ENCODE data around the gene P2RX6.
"Not testable (repeated sequence)": the region's sequence is repeated elsewhere in the genome, so short reads cannot be mapped to it uniquely, and the experiment has no call there.

Gene P2RX6

DNA sequence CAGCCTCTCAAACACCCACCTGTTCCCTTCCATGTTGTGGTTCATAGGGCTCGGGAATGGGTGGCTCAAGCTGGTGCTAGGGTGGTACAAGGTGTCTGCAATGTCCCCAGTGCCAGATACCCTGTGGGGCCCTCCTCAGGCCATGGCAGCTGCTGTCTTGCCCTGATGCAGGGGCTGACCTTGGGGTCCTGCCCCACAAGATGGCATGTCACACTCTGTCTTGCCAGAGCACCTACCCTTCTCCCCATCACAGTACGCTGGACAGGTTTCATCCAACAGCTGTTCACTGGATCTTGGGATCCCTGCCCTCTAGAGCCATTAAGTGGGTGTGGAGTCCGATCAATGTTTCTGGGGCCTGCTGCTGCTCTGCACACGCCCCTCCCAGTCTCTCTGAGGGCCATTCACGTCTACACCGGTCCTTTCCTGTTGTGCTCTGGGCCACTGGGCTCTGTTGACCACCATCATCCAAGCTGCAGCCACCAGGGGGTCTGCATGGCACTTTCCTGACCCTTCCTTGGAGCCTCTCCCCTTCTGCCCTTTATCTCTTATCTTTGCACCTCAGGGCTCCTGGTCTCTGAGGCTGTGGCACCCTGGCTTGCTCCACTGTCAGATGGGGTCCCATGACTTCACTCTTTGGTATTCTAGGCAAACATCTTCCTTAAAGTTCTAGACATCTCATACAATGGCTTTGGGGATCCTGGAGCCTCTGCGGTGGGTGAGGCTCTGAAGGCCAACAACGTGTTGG, 37.9 kb downstream of the P2RX6 start:
- no peak for DNase-seq (ENCODE audit: low read depth in 2 of 2)

DNA sequence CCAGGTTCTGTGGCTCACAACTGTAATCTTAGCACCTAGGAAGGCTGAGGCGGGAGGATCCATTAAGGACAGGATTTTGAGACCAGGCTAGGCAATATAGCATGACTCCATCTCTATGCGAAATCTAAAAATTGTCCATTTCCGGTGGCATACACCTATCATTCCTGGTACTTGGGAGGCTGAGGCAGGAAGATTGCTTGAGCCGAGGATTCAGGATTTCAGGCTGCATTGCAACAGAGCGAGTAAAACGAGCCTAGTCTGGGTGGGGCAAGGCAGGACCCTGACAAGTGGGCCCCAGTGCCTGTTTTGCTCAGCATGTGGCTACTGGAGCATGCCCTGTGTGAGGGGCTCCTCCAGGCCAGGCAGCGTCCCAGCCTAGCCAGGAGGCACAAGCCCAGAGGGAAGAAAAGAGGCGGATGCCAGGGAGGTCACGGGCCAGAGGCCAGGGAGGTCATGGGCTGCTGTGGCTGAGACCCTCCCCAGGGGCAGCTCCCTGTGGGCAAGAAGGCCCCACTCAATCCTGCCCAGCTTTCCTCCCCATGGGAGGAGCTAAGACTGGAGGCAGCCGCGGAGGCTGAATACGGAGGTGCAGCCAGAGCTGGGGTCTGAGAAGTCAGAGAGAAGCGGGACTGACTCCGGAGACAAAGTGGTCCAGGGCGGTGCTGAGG, 39.2 kb downstream of the P2RX6 start:
- DNase-seq (ENCODE audit: low read depth in 2 of 2), result no peak

DNA sequence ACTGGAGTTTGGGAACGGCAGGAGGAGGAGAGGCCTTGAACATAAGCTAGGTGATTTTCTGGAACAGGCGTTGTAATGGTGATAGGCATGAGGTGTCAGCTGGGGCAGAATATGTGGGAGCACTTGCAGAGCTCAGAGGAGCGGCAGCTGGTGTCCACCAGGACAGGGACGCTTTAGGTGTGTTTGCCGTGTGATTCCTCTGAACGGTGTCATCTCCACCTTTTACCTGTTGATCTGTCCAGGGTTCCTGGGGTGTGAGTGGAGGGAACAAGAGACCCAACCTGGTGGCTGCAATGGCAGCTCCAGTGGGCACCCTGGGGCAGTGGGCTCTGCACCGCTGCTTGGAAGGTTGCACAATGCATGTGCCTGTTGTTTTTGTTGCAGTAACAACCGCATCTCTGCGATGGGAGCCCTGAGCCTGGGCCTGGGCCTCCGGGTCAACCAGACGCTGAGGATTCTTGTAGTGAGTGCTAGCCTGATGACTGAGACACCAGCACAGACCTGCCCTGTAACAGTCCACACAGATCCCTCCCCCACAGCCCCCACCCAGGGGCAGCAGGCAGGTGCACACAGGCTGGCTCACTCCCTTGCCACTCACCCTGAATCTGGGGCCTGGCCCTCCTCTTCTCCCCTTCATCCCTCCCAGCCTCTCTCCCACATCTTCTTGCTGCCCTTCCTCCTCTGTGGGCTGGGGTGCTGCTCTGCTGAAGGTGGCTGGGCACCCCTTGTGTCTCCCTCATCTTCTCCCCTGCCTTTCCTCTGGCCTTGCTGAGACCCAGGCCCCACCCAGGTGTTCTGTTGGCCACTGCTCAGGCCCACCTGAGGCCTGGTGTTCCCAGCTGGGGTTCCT, 40.0 kb downstream of the P2RX6 start:
- DNase-seq (ENCODE audit: low read depth in 2 of 2), result no peak

DNA sequence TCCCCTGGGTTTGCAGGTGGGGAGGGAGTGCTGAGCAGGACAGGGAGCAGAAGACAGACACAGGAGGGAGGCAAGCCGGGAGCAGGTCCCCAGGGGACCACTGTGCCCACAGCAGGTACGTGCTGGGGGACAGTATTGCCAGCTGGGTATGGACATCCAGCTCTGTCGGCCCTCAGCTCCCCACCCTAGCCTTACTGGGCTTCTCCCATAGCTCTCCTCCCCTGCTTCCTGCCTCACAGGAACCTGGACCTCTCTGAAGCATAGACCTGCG, 40.5 kb downstream of the P2RX6 start:
- no peak for DNase-seq (ENCODE audit: low read depth in 2 of 2)

DNA sequence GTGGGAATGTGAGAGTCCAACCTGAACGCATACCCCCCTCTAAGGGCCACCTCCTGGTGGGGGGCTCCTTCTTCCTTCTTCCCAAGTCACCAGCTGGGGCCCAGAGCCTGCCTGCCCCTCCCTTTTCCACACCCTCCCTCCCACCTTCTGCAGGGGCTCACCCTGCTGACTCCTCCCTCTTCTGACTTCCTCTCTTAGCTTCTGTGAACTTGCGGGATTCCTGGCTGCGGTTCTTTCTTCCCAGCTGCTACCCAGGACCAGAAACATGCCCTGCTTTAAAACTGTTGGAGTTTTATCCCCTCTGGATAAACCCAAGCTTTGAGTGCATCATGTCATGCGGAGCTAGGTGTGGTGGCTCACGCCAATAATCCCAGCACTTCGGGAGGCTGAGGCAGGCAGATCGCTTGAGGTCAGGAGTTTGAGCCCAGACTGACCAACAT, 40.9 kb downstream of the P2RX6 start:
- DNase-seq (ENCODE audit: low read depth in 2 of 2), result no peak

DNA sequence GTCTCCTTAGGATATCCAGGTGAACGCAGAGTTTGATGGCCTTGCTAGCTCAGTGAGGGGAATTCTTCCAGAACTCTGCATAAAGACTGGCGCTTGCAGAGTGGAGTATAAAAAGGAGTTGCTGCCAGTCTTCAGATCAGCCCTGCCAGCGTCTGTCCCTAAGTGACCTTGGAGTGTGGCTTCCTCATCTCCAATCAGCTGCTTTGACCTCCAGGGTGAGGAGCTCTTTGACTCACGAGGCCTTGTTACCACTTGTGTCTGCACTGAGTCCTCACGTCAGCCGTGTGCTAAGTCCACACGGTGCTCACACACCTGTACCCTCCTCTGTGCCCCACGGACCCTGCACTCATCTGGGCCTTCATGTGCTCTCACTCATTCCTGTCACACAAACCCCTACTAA, 45.4 kb downstream of the P2RX6 start:
- not testable (repeated sequence) for DNase-seq (ENCODE audit: low read depth in 2 of 2)

DNA sequence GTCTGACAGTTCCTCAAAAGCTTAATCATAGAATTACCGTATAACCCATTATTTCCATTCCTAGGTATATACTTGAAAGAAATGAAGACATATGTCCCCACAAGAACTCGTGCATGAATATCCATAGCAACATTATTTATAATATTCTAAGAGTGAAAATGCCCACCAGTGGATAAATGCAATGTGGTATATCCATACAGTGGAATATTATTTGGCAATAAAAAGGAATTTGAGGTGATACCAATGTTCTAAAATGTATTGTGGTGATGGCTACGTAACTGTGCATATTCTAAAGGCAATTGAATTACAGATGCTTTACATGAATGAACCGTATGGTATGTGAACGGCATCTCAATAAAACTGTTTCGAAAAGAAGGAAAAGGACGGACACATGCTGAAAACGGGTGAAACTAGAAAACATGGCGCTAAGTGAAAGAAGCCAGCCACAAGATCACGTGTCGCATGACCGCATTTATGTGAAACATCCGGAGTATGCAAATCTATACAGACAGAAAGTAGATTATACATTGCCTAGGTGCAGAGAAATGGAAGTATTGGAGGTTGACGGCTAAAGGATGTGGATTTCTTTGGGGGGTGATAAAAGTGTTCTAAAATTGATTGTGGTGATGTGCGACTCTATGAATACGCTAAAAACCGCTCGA, 46.8 kb downstream of the P2RX6 start:
- DNase-seq (ENCODE audit: low read depth in 2 of 2), result not testable (repeated sequence)

DNA sequence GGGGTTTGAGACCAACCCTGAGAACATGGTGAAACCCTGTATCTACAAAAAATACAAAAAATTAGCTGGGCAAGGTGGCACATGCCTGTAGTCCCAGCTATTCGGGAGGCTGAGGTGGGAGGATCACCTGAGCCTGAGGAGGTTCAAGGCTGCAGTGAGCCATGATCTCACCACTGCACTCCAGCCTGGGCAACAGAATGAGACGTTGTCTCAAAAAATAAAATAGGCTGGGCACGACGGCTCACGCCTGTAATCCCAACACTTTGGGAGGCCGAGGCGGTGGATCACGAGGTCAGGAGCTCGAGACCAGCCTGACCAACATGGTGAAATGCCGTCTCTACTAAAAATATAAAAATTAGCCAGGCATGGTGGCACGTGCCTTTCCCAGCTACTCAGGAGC, 49.5 kb downstream of the P2RX6 start:
- DNase-seq (ENCODE audit: low read depth in 2 of 2), result not testable (repeated sequence)

DNA sequence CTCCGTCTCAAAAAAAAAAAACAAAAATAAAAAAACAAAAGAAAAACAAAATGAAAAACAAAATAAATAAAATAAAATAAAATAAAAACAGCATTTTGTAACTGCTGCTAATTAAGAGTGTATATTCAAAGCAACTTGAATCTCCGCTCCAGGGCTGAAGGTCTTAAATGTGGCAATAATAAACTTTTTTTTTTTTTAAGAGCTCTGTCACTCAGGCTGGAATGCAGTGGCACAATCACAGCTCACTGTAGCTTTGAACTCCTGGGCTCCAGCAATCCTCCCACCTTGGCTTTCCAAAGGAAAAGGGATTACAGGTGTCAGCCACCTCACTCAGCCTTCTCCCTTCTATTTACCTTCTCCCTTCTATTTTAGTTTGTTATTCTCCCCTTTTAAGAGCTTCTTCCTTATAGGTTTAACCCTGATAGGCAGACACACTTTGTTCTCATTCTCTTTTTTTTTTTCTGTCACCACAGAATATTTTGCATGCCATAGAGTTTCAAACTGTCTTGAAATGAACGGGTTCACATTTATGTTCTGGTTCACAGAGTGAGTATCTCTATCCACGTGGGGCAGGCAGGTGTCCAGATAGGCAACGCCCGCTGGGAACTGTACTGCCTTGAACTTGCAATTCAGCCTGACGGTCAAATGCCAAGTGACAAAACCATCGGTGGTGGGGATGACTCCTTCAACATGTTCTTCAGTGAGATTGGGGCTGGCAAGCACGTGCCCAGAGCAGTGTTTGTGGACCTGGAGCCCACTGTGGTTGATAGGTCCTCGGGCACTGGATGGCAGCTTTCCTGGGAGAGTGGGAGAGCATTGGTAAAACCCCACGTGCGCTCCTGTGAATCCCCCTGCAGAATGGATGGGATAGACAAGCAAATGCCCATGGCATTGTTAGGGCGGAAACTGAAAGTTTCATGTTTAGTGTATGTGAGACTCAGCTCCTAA, 50.2 kb downstream of the P2RX6 start:
- no peak for DNase-seq (ENCODE audit: low read depth in 2 of 2)

DNA sequence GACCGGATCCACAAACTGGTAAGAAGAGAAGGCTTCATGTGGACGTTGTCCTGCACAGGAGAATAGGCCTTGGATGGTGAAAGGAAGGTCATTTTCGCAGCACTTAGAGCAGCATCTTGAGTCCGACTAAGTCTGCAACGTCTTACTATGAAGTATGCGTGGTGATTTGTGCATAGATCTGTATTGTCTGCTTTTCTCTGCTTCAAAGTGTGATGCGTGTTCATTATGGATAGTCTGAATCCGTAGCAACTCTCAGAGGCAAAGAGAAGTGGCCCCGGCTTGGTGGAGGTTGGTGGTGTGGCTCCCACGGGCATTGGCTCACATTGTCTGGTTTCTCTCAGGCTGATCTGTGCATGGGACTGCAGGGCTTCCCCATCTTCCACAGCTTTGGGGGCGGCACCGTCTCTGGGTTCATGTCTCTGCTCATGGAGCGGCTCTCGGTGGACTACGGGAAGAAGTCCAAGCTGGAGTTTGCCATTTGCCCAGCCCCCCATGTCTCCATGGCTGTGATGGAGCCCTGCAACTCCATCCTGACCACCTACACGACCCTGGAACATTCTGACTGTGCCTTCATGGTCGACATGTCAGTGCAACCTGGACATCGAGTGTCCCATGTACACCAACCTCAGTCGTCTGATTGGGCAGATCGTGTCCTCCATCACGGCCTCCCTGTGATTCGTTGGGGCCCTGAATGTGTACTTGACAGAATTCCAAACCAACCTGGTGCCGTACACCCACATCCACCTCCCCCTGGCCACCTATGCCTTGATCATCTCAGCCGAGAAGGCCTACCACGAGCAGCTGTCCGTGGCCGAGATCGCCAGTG, 52.3 kb downstream of the P2RX6 start:
- DNase-seq (ENCODE audit: low read depth in 2 of 2), result no peak

DNA sequence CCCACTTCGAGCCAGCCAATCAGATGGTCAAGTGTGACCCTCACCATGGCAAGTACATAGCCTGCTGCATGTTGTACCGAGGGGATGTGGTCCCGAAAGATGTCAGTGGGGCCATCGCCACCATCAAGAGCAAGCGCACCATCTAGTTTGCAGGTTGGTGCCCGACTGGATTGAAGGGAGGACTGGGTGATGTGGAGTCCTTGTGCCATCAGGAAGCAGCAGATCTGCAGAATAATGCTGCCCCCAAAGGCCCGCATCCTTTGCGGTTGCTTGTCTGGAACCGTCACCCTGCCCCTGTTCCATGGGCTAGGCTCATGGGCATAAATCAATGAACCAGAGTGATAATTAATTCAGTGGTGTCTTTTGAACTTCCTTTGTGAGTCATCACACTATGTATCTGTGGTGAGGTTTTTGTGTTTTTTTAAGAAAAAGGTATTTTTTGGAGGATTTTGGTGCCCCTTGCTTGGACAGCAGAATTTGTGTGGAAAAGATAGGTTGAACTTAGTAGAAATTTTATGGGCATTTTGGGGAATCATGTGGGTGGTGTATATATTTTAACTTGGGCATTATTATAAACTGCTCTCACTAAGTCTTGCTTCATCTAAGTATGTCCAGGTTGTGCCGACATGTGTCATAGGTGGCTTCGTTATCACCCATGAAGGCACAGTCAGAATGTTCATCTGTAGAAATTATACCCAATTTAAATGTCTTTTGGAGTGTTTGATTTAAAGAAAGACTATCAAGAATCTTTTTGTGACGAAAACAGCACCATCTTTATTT, 53.1 kb downstream of the P2RX6 start:
- DNase-seq (ENCODE audit: low read depth in 2 of 2), result no peak

DNA sequence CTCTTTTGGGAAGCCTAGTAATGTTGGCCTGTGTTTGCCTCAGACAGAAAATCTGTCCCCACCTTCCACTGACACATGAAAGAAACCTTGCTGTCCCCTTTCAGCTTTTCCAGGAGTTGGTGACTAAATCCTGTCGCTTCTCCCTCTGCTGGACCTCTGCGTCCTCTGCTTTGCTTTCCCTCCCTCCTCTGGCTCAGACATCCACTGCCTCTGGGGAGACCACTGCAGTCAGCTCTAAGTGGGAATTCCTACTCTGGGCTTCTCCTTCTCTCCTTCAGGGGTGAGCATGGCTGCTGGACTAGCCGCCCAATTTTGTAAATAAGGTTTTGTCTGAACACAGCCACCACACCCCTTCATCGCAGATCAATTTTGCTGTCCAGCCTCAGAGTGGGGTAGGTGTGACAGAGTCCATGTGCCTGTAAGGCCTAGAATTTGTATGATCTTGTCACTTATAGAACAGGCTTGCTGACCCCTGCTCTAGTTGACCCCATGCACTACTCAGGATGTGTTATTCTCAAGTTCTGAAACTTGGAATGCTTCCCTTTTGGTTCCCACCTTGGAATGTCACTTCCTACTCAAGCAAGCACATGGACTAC, 53.8 kb downstream of the P2RX6 start:
- DNase-seq (ENCODE audit: low read depth in 2 of 2), result no peak

DNA sequence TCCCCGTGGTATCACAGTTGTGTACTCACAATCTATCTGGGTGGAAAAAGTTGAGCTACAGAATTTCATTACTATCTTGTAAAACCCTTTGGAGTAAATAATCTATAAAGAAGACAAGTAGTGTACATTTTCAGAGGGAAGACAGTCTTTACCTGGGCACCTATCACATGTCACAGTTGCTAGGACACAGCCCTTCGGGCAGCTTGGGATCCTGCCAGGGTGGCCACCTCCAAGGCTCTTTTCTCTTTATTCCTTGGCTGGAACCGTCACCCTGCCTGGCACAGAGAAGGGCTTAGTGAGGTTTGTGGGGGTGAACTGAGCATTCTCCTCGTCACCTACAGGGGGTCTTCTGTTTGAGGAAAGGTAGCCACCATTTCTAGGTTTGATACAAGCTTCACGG, 54.4 kb downstream of the P2RX6 start:
- no peak for DNase-seq (ENCODE audit: low read depth in 2 of 2)

DNA sequence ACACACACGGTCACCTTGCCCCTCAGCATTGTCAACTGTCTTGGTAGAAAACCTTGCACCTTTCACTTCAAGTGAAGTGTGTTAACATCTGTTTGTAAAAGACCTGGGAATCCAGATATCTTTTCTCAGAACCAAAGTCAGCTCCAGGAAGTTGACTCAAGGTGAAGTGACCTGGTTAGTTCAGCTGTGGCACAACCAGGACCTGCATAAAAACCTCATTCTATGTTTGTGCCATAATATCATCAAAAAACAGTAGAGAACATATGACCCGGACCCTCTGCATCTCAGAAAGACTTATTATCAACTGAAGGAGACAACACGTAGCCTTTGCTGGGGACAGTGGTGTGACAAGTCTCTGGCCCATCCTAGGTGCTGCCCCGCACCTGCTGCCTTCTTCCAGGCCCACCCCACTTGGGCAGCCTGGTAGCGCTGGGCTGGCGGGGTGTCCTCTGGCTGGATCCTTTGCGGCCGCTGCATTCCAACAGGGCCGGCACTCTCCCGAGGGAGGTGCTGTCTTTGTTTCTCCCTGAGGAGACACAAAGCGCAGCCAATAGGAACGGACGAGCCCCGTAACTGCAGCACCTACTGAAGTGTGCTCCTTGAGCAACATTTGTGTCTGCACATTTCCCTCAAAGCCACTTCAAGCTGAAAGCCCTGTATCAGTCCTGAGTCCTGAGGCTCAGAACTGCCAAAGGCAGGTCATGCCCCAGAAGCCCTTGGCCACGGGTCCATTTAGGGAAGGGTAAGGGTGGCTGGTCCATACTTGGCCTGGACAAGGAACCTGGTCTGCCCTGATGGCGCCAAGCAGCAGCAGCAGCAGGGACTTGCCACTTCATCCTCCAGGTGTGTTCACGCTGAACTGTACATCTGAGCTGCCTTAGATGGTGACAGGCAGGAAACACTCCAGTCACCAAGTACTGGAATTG, 56.0 kb downstream of the P2RX6 start:
- no peak for DNase-seq (ENCODE audit: low read depth in 2 of 2)

DNA sequence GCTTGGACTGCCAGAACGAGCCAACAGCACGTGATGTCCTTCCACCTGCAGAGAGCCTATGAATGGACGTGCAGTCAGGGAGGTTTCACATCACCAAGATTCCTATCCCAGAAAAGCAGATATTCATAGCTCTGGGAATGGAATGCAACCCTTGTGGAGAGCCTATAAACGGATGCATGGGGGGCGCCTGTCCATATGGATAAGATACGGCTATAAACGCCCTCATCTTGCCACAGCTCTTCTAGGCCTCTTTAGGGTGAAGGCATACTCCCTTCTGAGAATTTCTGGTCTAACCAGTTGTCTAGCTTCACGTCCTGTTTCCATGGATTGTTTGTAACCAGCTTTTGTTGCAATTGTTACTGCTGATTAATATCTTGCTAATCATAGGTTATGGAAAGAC, 56.8 kb downstream of the P2RX6 start:
- not testable (repeated sequence) for DNase-seq (ENCODE audit: low read depth in 2 of 2)

DNA sequence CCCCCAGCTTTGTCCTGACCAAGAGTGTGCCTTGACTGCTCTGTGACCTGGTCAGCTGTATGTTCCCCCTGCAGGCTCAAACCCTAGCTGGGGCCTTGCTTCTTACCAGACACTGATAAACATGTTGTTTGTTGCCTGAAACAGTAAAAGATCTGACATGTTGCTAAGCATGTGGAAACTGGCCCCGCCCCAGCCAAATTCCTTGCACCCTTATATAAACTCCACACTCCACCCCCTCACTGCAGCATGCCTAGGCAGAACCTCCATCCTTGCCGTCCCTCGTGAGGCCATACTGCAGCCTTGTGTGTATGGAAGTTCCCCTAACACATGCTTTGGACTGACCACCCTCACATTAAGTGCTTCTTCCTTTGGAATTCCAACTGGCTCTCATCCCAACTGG, 58.1 kb downstream of the P2RX6 start:
- DNase-seq (ENCODE audit: low read depth in 2 of 2), result no peak

DNA sequence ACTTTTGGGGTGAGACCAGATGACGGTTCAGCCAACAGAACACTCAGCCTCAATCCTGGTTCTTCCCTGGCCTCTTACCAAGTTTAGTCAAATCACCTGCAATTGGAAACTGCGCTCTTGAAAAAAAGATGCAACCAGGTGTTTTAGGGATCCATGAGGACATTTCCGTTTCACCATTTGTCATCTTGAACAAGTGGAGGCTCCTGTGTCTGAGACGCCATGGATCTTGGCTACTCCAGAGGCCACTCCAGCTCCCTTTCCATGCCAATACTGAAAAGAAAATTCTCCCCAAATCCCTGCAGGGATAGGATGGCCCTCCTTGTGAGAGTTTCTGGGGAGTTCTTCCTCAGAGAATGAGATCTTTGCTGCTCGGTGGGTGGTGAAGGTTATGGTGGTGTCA, 58.5 kb downstream of the P2RX6 start:
- DNase-seq (ENCODE audit: low read depth in 2 of 2), result no peak

DNA sequence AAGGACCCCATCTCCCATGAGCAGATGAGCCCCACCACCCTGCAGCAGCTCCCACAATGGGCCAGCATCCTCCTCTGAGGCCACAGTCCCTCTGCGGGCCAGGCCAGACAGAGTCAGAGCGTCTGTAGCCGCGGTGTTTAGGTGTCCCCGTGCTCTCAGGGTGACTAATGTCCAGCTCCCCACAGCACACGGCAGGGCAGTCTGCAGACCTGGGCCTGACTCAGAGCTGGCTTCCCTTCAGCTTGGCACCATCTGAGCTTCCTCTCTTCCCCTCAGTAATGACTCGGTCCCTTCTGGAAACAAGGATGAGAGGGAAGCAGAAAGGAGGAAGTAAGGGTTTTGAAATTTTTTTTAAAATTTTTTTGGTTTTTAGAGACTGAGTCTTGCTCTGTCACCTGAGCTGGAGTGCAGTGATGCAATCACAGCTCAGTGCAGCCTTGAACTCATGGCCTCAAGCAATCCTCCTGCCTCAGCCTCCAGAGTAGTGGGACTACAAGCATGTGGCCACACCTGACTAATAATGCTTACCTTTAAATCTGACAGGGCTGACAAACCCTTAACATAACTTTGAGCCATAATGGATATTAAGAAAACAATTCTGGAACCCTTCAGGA, 59.2 kb downstream of the P2RX6 start:
- no peak for DNase-seq (ENCODE audit: low read depth in 2 of 2)

All from stimulated activated CD8-positive, alpha-beta memory T cell treated with anti-CD3 and anti-CD28 coated beads, Interleukin-2, amount 100 ng/mL, for 1 hour (primary cell).